HG03025 (cell line): ENCODE results near the gene RAB40C.
"Not testable (repeated sequence)": the region's sequence is repeated elsewhere in the genome, so short reads cannot be mapped to it uniquely, and the experiment has no call there.

Source experiments
- ATAC-seq: cut with Tn5 transposase; IDR thresholded peaks from one replicate; pipeline ENCODE4 v1.9.1; 2021; ENCODE audit warnings: mild to moderate bottlenecking, moderate library complexity; ENCODE audit not compliant: unreplicated experiment, low FRiP score

Gene RAB40C

GRCh38 chr16:586645-587590 is 2.9 kb upstream of the RAB40C start:
- no peak for ATAC-seq

- peak; percentile 5 for ATAC-seq
Observed at GRCh38 chr16:588639-588888, 1.3 kb upstream of the RAB40C start.

- peak; percentile 73 for ATAC-seq
Observed at GRCh38 chr16:588889-589657, 793 bp upstream of the RAB40C start.

GRCh38 chr16:590188-590814 is 435 bp downstream of the RAB40C start:
- ATAC-seq = peak; percentile 0

DNA sequence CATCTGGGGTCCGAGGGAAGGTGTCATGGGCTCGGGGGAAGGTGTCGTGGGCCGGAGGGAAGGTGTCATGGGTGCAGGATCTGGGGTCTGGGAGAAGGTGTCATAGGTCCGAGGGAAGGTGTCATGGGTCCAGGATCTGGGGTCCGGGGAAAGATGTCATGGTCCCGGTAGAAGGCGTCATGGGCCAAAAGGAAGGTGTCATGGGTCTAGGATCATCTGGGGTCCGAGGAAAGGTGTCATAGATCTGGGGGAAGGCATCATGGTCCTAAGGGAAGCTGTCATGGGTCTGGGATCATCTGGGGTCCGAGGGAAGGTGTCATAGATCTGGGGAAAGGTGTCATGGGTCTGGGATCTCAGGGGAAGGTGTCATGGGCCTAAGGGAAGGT is 942 bp downstream of the RAB40C start:
- ATAC-seq = no peak

- no peak for ATAC-seq
Observed at GRCh38 chr16:591231-591630, 1.4 kb downstream of the RAB40C start.

DNA sequence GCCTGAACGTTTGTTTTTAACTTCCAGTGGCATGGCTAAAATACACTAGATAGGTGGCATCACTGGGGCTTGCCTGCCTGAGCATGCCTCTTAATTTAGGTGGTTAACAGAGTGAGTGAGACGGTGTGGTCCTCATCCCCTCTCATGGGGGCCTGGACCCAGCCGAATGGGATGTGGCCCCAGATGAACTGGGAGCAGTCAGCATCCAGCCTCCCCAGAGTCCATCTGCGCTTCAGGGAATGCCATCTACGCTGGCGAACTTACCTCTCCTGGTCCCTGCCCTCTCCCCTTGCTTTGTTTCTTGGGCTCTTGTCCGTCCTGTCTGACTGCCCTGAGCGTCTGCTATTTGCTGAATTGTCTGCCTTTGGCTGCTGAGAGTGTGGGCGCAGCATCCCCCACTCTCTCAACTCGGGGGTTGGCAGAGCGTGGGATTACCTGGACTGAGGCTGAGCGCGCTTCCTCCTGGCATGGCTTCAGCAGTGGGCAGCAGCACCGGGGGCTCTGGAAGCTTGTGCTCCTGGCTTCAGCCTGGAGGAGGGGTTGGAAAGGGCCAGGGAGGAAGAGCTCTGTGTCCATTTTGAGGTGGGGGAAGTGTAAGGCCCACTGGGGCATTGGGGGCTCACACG is 2.1 kb downstream of the RAB40C start:
- no peak for ATAC-seq

DNA sequence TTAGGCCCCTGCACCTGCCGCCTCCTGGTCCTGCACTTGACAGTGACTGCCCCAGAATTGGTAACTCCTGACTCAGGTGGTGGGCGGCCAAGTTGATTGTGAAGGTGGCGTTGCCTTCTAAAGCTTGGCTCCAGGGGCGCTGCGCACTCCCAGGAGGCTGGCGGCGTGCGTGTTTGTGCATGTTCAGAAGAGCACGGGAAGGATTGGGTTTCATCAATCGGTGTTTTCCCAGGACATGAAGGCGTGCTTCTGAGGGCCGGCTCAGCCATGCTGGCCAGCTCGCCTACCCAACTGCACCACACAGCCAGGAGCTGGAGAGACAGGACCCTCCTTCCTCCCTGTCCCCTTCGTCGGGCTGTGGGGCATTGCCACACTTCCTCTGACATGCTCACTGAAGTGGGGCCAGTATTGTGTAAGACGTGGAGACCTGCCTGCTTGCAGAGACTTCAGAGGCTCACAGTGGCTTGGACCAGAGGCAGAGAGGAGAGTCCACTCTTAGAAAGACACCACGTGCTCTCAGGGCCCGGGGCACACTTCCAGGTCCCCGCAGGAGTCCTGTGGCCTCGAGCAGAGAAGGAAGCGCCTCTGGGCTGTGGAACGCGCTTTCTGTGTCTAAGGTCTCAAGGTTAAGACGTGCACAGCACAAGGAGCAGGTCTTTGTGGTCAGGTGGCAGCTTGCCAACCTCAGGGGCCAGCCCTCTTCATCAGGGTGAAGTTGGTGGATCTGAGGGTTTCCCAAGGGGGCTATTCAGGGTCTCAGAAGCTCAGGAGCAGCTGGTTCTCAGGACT is 2.8 kb downstream of the RAB40C start:
- ATAC-seq = no peak

- ATAC-seq = no peak
Observed at GRCh38 chr16:593406-593805, 3.5 kb downstream of the RAB40C start.

- no peak for ATAC-seq
Observed at GRCh38 chr16:593807-594206, 3.9 kb downstream of the RAB40C start.

- no peak for ATAC-seq
Observed at GRCh38 chr16:595094-595528, 5.2 kb downstream of the RAB40C start.

DNA sequence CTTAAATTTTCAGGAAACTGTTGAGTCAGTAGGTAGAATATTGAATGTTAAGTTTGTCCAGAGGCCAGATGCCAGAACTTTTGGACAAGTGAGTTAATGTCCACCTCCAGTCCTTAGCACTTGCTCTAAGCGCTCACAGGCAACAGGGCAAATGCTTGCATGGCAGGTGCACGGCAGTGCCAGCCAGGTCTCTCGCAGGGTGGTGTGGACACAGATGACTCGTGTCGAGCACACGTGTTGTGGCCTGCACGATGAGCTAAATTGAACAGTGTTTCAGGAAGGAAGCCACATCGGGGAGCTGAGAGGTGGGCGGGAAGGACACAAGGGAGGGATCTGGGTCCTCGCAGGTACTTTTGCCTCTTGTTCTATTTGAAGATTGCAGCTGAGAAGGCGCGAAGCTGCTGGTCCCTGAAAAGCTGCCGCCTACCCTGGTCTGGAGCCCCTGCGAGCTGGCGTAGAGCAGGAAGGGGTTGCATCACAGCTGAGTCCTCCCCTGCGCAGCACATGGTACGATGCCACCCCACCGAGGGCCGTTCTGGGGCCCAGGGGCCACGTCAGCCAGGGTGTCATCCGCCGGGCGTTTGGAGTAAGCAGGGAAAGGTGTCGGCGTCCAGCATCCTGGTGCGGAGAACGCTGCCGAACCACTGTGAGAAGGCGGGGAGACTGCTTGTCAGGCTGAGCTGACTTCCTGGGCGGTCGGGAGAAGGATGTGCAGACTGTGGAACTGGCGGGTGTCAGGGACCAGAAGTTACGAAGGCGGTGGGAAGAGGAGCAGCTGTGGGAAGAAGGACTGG is 6.3 kb downstream of the RAB40C start:
- no peak for ATAC-seq

DNA sequence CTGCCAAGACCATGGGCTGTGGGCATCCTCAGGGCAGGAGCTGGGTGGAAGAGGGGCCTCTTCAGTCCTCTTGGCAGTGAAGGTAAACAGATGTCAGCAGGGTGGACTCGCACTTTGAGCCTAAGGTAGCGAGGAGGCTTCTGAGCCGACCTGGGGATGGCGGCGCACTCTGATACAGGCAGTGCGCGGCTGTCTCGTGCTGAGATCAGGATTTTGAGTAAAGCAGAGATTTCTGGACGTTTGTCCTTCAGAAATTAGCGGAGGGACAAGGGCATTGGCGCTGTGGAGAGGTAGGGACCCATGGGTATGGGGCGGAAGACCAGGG is 6.8 kb downstream of the RAB40C start:
- no peak for ATAC-seq

DNA sequence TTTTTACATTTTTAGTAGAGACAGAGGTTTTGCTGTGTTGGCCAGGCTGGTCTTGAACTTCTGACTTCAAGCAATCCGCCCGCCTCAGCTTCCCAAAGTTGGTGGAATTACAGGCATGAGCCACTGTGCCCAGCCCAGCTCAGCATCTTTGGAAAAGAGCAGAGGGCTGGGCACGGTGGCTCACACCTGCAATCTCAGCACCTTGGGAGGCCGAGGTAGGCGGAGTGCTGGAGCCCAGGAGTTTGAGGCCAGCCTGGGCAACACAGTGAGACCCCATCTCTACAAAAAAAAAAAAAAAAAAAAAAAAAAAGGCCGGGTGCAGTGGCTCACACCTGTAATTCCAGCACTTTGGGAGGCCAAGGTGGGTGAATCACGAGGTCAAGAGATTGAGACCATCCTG is 7.8 kb downstream of the RAB40C start:
- not testable (repeated sequence) for ATAC-seq

GRCh38 chr16:598823-599739 is 9.2 kb downstream of the RAB40C start:
- ATAC-seq = no peak

DNA sequence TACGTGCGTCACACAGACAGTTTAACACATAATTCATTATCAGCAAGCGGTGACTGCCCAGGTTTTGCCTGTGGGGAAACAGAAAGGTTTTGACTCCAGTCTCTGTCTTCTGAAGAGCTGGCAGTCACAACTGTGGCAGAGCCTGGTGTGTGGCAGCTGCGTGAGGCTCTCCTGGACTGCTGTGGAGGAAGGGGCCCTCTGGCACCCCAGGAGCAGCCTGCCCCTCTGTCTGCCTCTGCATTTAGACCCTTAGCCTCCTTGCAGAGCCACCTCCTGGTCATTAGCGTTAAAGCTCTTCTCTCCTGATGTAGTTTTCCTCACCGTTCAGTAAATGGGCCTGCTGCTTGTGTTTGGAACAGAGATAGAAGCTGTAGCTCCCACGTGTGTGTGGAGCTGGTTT is 10.9 kb downstream of the RAB40C start:
- ATAC-seq = no peak

DNA sequence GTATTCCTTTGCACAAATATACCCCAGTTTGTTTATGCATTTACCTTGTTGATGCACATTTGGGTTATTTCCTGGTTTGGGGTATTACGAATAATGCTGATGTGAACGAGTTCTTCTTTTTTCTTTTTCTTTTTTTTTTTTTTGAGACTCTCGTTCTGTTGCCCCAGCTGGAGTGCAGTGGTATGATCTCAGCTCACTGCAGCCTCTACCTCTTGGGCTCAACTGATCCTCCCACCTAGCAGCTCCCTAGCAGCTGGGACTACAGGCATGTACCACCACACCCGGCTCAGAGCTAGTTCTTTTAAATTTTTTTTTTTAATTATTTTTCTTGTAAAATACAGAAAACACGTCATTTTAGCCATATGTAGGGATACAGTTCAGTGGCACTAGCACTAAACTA is 14.1 kb downstream of the RAB40C start:
- ATAC-seq = no peak

- ATAC-seq = no peak
Observed at GRCh38 chr16:606656-607307, 16.9 kb downstream of the RAB40C start.
